T-helper 1 cell treated with Interleukin-12 subunit alpha and Interleukin-12 subunit beta and Interleukin-4 antibody, amounts not matched to agents 30 μg/mL and 1 μg/mL, for 36 hours (primary cell): ENCODE measurements around the gene ACER3.

Source experiments
- H3K27ac Mint-ChIP-seq: one replicate; pipeline ENCODE4 v1.8.0; 2021; ENCODE audit warnings: mild to moderate bottlenecking, mixed read lengths
- H3K27me3 Mint-ChIP-seq: one replicate; pipeline ENCODE4 v1.8.0; 2021; ENCODE audit warnings: low read depth, mixed read lengths
- H3K36me3 Mint-ChIP-seq: one replicate; pipeline ENCODE4 v1.8.0; 2021; ENCODE audit warnings: low read depth, mixed read lengths
- H3K4me1 Mint-ChIP-seq: one replicate; pipeline ENCODE4 v1.8.0; 2021; ENCODE audit warnings: low read depth, mixed read lengths
- H3K4me3 Mint-ChIP-seq: one replicate; pipeline ENCODE4 v1.8.0; 2021; ENCODE audit warnings: mild to moderate bottlenecking, moderate library complexity, mixed read lengths
- H3K9me3 Mint-ChIP-seq: one replicate; pipeline ENCODE4 v1.8.0; 2021; ENCODE audit warnings: mixed read lengths

ACER3 gene

GRCh38 chr11:77031599-77031998 is 170.9 kb downstream of the ACER3 start:
- Mint-ChIP-seq H3K9me3 (no peaks in the 10 kb centered on the region), H3K36me3 (no peaks in the 10 kb centered on the region), H3K4me1 (no peaks in the 10 kb centered on the region), H3K27ac (no peak overlapping the region), H3K27me3 (peaks cover 22% of the 10 kb centered on the region), H3K4me3 (no peak overlapping the region)

GRCh38 chr11:77035039-77035438 is 174.3 kb downstream of the ACER3 start:
- H3K4me1 Mint-ChIP-seq: peaks cover 3% of the 10 kb centered on the region

GRCh38 chr11:77035580-77035979 is 174.9 kb downstream of the ACER3 start:
- peaks cover 3% of the 10 kb centered on the region for H3K4me1 Mint-ChIP-seq
- peaks cover 42% of the 10 kb centered on the region for H3K27me3 Mint-ChIP-seq
- H3K4me3 Mint-ChIP-seq: no peak overlapping the region
- H3K36me3 Mint-ChIP-seq: no peaks in the 10 kb centered on the region
- no peaks in the 10 kb centered on the region for H3K9me3 Mint-ChIP-seq
- no peak overlapping the region for H3K27ac Mint-ChIP-seq

More at GRCh38 chr11:77035039-77035438, 174.3 kb downstream of the ACER3 start:
- no peaks in the 10 kb centered on the region for H3K9me3 Mint-ChIP-seq
- no peak overlapping the region for H3K27ac Mint-ChIP-seq
- H3K4me3 Mint-ChIP-seq: no peak overlapping the region
- peaks cover 40% of the 10 kb centered on the region for H3K27me3 Mint-ChIP-seq
- no peaks in the 10 kb centered on the region for H3K36me3 Mint-ChIP-seq

GRCh38 chr11:77036398-77036797 is 175.7 kb downstream of the ACER3 start:
- H3K9me3 Mint-ChIP-seq: no peaks in the 10 kb centered on the region
- H3K4me1 Mint-ChIP-seq: peaks cover 3% of the 10 kb centered on the region
- peaks cover 45% of the 10 kb centered on the region for H3K27me3 Mint-ChIP-seq
- H3K27ac Mint-ChIP-seq: no peak overlapping the region
- H3K4me3 Mint-ChIP-seq: no peak overlapping the region
- H3K36me3 Mint-ChIP-seq: no peaks in the 10 kb centered on the region

GRCh38 chr11:77037057-77037456 is 176.3 kb downstream of the ACER3 start:
- Mint-ChIP-seq H3K27ac (no peak overlapping the region), H3K27me3 (peaks cover 45% of the 10 kb centered on the region), H3K4me3 (no peak overlapping the region), H3K36me3 (no peaks in the 10 kb centered on the region), H3K9me3 (no peaks in the 10 kb centered on the region), H3K4me1 (peaks cover 3% of the 10 kb centered on the region)

- Mint-ChIP-seq H3K36me3 (no peaks in the 10 kb centered on the region), H3K27me3 (peaks cover 52% of the 10 kb centered on the region), H3K4me1 (peaks cover 3% of the 10 kb centered on the region), H3K9me3 (no peaks in the 10 kb centered on the region), H3K27ac (no peak overlapping the region), H3K4me3 (no peak overlapping the region)
Measured at GRCh38 chr11:77038029-77038824, 177.5 kb downstream of the ACER3 start.

GRCh38 chr11:77038825-77039326 is 178.2 kb downstream of the ACER3 start:
- Mint-ChIP-seq H3K27ac (peak overlapping the region; percentile 37), H3K4me1 (peaks cover 3% of the 10 kb centered on the region), H3K9me3 (no peaks in the 10 kb centered on the region), H3K27me3 (peaks cover 54% of the 10 kb centered on the region), H3K4me3 (peak overlapping the region; percentile 41), H3K36me3 (no peaks in the 10 kb centered on the region)

GRCh38 chr11:77039491-77040400 is 179.0 kb downstream of the ACER3 start:
- Mint-ChIP-seq H3K9me3 (no peaks in the 10 kb centered on the region), H3K27ac (no peak overlapping the region), H3K27me3 (peaks cover 59% of the 10 kb centered on the region), H3K4me1 (peaks cover 3% of the 10 kb centered on the region), H3K4me3 (no peak overlapping the region), H3K36me3 (no peaks in the 10 kb centered on the region)

- Mint-ChIP-seq H3K36me3 (no peaks in the 10 kb centered on the region), H3K4me1 (peaks cover 3% of the 10 kb centered on the region)
Measured at GRCh38 chr11:77040401-77040777, 179.7 kb downstream of the ACER3 start.

GRCh38 chr11:77040889-77041288 is 180.2 kb downstream of the ACER3 start:
- Mint-ChIP-seq H3K9me3 (no peaks in the 10 kb centered on the region), H3K4me1 (peaks cover 3% of the 10 kb centered on the region), H3K4me3 (no peak overlapping the region), H3K27me3 (peaks cover 66% of the 10 kb centered on the region), H3K27ac (no peak overlapping the region), H3K36me3 (no peaks in the 10 kb centered on the region)

More at GRCh38 chr11:77040401-77040777, 179.7 kb downstream of the ACER3 start:
- H3K27ac Mint-ChIP-seq: no peak overlapping the region
- H3K4me3 Mint-ChIP-seq: no peak overlapping the region
- no peaks in the 10 kb centered on the region for H3K9me3 Mint-ChIP-seq
- peaks cover 62% of the 10 kb centered on the region for H3K27me3 Mint-ChIP-seq

- H3K27me3 Mint-ChIP-seq: peaks cover 61% of the 10 kb centered on the region
- no peak overlapping the region for H3K27ac Mint-ChIP-seq
- no peaks in the 10 kb centered on the region for H3K36me3 Mint-ChIP-seq
- no peak overlapping the region for H3K4me3 Mint-ChIP-seq
- H3K4me1 Mint-ChIP-seq: peaks cover 11% of the 10 kb centered on the region
- no peaks in the 10 kb centered on the region for H3K9me3 Mint-ChIP-seq
Measured at GRCh38 chr11:77042111-77042726, 181.5 kb downstream of the ACER3 start.

- no peaks in the 10 kb centered on the region for H3K9me3 Mint-ChIP-seq
- no peak overlapping the region for H3K27ac Mint-ChIP-seq
- peaks cover 8% of the 10 kb centered on the region for H3K4me1 Mint-ChIP-seq
Measured at GRCh38 chr11:77044356-77044755, 183.6 kb downstream of the ACER3 start.

GRCh38 chr11:77044886-77045285 is 184.2 kb downstream of the ACER3 start:
- no peak overlapping the region for H3K27ac Mint-ChIP-seq
- H3K4me1 Mint-ChIP-seq: peaks cover 8% of the 10 kb centered on the region
- no peaks in the 10 kb centered on the region for H3K36me3 Mint-ChIP-seq
- H3K9me3 Mint-ChIP-seq: no peaks in the 10 kb centered on the region
- H3K27me3 Mint-ChIP-seq: peaks cover 40% of the 10 kb centered on the region
- H3K4me3 Mint-ChIP-seq: no peak overlapping the region

More at GRCh38 chr11:77044356-77044755, 183.6 kb downstream of the ACER3 start:
- Mint-ChIP-seq H3K27me3 (peaks cover 41% of the 10 kb centered on the region), H3K36me3 (no peaks in the 10 kb centered on the region), H3K4me3 (no peak overlapping the region)

- Mint-ChIP-seq H3K36me3 (no peaks in the 10 kb centered on the region), H3K27me3 (peaks cover 33% of the 10 kb centered on the region), H3K9me3 (no peaks in the 10 kb centered on the region), H3K4me1 (peaks cover 8% of the 10 kb centered on the region), H3K4me3 (no peak overlapping the region), H3K27ac (no peak overlapping the region)
Measured at GRCh38 chr11:77046060-77046501, 185.4 kb downstream of the ACER3 start.
